Head of caudate nucleus (tissue), 42 donors: Measurements from ENCODE around the gene CLDN12.
A peak's percentile ranks its signal among the peaks of the same experiment; 100 is the strongest.
"Not testable (repeated sequence)": the region's sequence is repeated elsewhere in the genome, so short reads cannot be mapped to it uniquely, and the experiment has no call there.

Source experiments
- DNase-seq, 42 donors: peaks; one replicate each; pipeline versions ENCODE4 v3.0.0 to v3.0.0-alpha.2; 2020 to 2021; ENCODE audit warnings: mixed read lengths in 7 of 42
- intact Hi-C: fragments of 100-400 bp; cut with DNase I; formaldehyde crosslinking; loops from one replicate; pipeline ENCODE4 v1.15.0; 2022

The CLDN12 gene

DNA sequence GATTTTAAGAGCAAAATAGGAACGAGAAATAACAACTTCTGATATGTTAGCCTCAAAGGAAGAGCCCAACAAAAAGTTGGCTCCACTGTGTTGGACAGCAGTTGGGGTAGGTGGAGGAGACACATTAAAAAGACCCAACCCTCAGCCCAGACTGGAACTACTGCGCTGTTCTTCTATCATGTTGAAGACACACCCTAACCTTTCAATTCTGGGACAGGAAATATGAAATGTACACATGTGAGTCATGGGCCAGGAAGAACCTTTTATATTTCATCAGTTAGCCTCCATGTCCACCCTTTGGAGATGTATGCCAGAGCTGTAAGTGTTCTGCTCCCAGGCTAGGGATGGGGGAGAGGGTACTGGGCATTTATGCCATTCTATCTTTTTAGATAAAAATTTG, 22.1 kb downstream of the CLDN12 start:
- intact Hi-C loops: loop anchor here (5.0 kb wide), 1 partner anchor 273 kb away; the partner anchor contains the start of gene STEAP1
- DNase-seq: no peak

DNA sequence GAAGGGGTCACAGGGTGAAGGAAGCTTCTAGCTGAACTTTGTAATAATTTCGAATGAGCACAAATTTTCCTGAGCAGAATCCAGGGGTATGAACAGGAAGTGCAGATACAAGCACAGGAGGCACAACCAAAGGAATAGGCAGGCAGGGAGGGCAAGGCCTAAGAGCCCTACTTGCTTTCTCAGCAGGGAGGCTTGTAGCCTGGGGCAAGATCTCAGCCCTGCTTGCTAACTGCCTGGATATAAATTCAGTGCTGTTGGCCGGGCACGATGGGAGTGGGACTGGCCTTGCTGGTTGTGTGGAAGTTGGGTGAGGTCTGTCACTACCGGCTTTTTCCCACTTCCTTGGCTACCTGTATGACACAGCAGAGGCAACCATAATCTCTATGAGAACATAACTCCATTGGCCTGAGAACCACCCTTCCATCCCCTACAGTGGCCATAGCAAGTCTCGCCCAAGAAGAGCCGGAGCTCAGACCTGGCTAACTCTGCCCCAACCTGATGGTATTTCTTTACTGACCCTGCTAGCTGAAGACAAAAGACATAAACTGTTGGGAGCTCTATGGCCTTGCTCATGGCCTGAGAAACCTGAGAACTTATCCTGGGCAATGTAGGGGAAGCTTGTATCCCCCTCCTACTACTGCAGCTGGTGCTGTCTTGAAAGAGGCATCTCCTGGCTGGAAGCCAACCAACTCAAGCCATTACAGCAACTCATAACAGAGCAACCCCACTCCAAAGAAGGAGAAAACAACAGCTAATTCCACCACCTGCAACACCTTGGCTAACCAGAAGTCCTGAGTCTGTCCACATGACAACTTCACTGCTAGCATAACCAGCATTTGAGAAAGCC, 27.6 kb downstream of the CLDN12 start:
- DNase-seq: no peak
- intact Hi-C loops: no loop called here

DNA sequence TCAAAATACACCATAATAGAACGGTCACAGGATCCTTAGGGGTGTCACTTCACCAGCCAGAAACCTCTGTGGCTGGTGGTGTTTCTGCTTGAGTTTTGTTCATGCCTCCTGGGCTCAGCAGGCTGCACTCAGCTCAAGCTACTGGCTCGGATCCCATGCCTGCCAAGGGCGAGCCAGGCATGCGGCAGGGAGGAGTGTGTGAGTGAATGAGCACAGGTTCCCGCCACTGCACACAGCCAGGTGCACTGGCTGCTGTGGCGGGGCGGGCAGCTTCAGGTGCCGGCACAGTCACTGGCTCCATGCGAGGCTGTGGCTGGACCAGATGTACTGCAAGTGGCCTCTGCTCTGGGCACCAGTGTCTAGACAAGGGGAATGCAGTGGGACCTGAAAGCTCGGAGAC, 29.5 kb downstream of the CLDN12 start:
- no peak for DNase-seq
- intact Hi-C loops: no loop called here

DNA sequence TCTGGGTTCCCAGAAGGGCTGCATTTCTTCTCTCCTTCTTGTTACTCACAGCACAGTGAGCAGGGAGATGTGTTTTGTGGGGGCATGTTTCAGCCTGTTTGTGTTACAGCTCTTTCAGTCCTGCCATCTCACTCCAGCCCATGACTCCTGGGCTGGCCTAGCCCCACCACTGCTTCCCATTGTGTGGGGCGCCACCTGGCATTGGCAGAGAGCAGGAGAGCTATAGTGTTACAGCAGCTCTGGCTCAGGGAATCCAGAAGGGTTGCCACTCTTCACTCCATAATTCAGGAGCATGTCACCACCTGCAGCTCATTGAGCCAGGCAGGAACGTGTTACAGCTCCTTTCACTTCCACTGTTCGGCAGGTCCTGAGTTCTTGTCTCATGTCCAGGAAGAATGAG, 30.0 kb downstream of the CLDN12 start:
- no peak for DNase-seq
- intact Hi-C loops: no loop called here

DNA sequence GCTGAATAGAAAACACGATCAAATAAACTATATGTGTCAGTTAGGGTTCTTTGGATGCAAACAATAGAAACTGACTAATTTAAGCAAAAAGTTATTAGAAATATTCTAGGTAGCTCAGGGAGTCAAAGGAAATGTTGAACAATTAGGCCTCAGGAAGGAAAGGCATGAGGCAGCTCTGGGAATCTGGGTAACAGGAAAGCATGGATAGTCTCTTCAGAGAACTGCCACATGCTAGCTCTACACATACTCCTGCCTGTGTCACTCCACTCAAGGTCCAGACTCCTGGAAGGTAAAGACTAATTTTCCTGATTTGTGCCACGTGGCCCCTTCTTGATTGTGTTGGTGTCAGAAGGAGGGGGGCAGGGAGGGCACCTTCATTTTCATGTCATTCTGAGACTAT, 42.4 kb downstream of the CLDN12 start:
- intact Hi-C loops: no loop called here
- no peak for DNase-seq

DNA sequence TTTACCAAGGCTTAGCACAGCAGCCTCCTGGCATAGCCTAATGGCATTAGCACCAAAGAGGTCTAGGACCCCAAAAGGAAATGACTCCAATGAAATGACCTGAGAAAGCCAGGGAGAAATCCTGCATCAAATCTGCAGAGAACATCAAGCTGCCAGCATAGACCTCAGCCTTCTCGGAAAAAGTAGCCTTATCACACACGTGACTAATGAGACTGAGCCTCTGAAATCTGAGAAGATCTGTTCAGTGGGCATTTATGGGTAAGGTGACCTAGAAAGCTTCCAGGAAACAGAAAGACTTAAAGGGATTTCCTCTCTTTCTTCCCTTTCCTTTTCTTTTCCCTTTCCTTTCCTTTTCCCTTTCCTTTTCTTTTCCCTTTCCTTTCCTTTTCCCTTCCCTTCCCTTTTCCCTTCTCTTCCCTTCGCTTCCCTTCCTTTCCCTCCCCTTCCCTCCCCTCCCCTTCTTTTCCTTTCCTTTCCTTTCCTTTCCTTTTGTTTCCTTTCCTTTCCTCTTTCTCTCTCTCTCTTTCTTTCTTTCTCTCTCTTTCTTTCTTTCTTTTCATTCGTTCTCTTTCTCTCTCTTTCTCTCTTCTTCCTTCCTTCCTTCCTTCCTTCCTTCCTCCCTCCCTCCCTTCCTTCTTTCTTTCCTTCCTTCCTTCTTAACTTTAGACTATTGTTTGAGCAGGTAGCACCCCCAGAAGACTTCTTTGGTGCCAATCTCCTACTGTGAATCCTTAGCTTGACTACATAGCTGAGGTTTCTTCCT, 43.1 kb downstream of the CLDN12 start:
- intact Hi-C loops: no loop called here
- no peak for DNase-seq

DNA sequence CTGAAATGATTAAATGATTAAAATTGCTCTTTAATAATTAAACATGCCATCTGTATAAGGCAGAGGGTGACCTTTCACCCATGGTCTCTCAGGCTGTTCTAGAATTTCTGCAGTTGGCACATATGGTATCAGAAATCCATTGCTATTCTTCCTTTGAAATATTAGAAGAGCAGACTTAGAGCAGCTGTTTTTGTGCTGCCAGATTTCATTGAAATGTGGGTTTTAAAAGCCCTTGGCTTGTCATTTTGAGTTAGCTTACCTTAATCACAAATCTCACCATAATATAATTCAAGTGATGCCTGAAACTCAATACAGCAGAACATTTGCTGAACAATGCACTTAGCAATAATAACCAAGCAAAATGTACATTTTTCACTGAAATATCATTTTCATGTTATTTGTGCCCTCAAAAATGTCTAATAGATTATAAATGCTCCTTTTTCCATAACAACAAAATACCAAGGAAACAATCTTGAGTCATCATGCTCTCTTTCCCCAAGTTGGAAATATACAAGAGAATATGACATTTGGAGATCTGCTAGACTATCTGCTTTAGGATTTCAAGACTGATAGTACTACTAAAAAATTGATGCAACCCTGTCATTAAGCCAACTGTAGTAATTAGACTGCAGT, 50.1 kb downstream of the CLDN12 start:
- intact Hi-C loops: loop anchor here (10.0 kb wide), 1 partner anchor 581 kb away; no protein-coding TSS in a partner anchor
- DNase-seq: no peak

DNA sequence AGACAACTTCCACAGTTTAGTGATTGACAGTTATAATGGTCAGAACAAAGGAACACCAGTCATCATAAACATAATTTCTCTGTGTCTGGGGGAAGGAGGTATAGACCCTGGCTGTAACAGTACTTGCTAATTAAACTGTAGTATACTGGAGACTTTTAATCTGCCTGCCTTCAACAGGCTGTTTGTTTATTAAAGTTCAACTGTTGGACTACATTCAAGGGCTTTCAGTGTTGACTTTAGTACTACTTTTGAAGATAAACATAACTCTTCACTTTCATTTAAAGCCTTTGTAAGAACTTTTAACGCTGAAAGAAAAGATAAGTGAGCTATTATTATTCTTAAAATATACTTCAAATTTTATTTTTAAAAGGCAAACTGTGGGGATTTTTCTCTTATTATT, 50.7 kb downstream of the CLDN12 start:
- intact Hi-C loops: loop anchor here (10.0 kb wide), 1 partner anchor 581 kb away; no protein-coding TSS in a partner anchor
- DNase-seq: no peak

DNA sequence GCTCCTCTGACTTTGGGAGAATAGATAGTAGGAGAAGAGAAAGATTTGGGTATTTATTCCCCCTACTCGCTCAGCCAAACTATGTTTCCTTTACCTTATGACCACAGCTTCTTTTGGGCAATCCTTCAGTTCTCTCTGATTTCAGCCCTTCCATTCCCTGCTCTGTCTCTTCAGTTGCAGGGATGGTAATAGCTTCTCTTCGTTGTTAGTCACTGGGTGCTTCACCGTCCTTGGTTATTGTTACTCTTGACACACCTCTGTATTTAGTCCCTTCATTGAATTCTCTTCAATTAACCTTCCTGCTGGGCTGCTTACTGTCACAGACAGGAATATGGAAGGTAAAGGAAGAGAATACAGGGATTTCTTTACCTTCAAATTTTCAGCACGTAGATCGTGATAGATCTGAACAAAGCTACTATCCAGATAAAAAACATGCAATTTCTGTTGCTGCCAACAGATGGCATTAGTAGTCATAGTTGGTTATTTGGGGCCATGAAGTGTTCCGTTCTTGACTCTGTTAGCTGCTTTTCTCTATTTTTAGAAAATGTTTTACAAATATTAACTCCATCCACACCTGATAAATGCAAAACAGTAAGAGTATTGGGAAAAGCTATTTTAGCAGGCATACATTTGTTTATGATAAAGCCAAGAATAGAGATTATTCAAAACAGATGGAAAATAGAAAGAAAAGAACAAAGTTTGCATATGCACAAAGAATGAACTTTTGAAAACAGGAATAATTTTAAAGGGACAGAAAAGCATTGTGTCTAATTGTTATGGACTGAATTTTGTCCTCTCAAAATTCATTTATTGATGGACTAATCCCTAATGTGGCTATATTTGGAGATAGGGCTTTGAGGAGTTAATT, 52.1 kb downstream of the CLDN12 start:
- peak in 12 of 42 donors; percentile 4 to 67 (median 32) for DNase-seq
- intact Hi-C loops: loop anchor here (10.0 kb wide), 1 partner anchor 579 kb away; no protein-coding TSS in a partner anchor

DNA sequence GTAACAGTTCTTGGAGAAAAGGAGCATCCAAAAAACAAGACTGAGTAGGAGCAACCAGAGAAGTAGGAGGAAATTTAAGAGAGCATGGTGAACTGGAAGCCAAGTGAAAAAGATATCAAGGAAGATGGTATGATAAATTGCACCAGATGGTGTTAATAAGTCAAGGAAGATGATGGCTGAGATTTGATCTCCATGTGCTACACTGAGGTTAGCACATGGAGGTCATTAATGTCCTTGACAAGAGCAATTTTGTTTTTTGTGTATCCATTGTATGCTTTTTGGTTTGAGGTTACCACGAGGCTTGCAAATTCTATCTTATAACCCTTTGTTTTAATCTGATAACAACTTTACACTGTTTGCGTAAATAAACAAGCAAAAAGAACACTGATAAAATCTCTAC, 54.8 kb downstream of the CLDN12 start:
- intact Hi-C loops: loop anchor here (10.0 kb wide), 1 partner anchor 577 kb away; no protein-coding TSS in a partner anchor
- no peak for DNase-seq

DNA sequence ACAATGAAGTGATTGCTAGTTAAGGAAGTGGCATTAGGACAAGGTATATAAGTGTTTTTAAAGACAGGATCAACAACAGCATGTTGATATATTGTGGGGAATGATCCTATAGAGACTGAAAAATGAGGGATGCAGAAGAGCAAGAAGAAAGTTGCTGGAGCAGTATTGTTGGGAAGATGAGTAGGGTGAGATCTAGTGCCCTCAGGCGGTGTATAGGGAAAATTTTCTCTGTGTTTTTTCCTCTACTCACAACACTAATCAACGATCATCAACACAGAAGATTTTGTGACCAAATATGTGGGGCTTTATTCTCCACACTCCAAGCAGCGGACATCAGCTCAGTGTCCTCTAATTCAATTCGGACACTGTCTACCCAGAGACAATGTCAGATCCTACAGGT, 56.6 kb downstream of the CLDN12 start:
- intact Hi-C loops: loop anchor here (10.0 kb wide), 1 partner anchor 575 kb away; no protein-coding TSS in a partner anchor
- no peak for DNase-seq

DNA sequence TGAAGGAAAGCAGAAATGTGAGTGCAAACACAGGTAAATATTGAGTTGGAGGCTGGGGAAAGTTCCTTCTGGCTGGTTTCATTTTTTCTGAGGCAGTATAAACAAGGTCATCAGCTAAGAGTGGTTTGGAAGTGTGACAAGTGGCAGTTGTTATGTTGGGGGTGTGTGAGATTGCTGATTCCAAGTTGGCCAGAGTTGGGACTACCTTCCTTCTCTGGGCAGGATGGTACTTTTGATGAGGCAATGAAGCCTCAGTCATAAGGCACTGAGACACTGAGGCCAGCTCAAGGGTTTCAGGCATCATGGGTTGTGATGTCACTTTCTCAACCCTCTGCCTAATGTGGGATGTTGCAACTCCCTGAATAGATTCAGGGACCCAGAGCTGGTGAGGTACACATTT, 58.0 kb downstream of the CLDN12 start:
- intact Hi-C loops: no loop called here
- no peak for DNase-seq

DNA sequence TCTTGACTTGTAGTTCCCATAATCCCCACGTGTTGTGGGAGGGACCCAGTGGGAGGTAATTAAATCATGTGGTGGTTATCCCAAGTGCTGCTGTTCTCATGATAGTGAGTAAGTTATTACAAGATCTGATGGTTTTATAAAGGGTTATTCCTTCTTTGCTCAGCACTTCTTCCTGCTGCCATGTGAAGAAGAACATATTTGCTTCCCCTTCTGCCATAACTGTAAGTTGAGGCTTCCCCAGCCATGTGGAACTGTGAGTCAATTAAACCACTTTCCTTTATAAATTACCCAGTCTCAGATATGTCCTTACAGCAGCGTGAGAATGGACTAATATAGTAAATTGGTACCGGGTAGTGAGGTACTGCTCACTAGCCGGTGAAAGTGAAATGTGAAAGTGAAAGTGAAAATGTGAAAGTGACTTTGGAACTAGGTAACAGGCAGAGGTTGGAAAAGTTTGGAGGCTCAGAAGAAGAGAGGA, 59.9 kb downstream of the CLDN12 start:
- intact Hi-C loops: not testable (repeated sequence)

More for the DNA sequence above, 59.9 kb downstream of the CLDN12 start:
- DNase-seq: not testable (repeated sequence)
